Activated naive CD4-positive, alpha-beta T cell (primary cell): ENCODE results near the gene UGT3A2.

ENCODE experiments used
- DNase-seq, 4 experiments: peaks; one replicate each; lab custom pipeline; 2025; lab: John Stamatoyannopoulos, UW

UGT3A2 gene, protein sequence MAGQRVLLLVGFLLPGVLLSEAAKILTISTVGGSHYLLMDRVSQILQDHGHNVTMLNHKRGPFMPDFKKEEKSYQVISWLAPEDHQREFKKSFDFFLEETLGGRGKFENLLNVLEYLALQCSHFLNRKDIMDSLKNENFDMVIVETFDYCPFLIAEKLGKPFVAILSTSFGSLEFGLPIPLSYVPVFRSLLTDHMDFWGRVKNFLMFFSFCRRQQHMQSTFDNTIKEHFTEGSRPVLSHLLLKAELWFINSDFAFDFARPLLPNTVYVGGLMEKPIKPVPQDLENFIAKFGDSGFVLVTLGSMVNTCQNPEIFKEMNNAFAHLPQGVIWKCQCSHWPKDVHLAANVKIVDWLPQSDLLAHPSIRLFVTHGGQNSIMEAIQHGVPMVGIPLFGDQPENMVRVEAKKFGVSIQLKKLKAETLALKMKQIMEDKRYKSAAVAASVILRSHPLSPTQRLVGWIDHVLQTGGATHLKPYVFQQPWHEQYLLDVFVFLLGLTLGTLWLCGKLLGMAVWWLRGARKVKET

GRCh38 chr5:36066540-36067210 lies at the start of gene UGT3A2:
UGT3A2 (minus strand) TSS chr5:36066882; CDS start chr5:36066789, 93 bp downstream.
- no peak for DNase-seq

DNA sequence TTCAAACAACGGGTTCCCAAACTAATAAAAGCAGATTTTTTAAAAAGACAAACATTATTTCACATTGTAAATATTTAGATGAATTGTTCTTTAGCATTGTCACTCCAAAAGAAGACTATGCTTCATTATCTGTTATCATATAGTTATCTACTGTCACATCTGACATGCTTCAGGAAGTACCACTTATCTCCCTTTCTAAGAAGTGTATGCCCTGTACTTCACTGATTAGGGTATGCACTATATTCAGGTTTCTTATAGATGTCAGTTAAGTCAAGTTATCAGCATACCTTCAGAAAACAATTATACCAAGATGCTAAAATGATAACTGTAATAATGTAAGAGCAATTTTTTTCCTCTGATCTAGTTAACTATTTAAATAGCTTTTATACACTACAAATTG lies 44.6 kb upstream of the UGT3A2 start:
- DNase-seq: no peak

DNA sequence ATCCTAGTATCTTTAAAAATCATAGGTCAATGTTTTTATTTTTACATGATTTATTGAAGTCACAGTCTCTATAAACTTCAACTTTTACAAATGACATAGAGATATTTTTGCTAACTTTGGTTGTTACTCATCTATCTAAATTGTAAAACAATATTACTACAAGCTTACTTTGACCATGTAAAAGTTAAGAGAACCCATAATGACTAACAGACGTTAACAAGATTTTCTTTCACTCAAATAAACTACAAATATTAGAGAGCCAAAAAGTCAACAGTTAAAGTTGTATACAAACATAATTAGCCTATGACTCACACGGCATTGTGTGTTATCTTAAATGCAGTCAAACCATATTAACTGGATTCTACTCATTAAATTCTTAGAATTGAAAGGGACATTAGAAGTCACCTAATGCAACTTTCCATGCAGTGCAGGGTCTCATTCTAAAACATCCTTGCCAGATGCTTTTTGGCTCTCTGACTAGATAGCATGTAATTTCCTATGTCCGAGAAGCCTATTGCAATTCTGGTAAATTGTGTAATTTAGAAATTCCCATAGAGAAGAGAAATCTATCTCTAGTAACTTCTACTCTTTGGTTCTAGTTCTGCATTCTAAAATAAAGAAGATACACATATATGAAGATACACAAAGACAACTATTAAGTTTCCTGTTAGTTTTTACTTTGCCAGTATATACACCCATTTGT lies 42.2 kb upstream of the UGT3A2 start:
- DNase-seq: no peak

- no peak for DNase-seq
Observed at GRCh38 chr5:36105819-36106218, 39.1 kb upstream of the UGT3A2 start.

GRCh38 chr5:36099748-36100147 lies 33.1 kb upstream of the UGT3A2 start:
- DNase-seq: no peak

DNA sequence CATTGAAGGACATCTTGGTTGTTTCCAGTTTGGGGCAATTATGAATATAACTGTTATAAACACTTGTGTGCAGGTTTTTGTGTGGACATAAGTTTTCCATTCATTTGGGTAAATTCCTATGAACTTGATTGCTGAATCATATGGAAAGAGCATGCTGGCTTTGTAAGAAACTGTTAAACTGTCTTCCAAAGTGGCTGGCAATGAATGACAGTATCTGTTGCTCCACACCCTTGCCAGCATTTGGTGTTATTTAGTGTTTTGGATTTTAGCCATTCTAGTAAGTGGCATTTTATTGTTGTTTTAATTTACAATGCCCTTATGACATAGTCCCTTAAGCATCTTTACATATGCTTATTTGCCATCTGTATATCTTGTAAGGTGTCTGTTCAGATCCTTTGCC lies 29.8 kb upstream of the UGT3A2 start:
- DNase-seq: no peak

DNA sequence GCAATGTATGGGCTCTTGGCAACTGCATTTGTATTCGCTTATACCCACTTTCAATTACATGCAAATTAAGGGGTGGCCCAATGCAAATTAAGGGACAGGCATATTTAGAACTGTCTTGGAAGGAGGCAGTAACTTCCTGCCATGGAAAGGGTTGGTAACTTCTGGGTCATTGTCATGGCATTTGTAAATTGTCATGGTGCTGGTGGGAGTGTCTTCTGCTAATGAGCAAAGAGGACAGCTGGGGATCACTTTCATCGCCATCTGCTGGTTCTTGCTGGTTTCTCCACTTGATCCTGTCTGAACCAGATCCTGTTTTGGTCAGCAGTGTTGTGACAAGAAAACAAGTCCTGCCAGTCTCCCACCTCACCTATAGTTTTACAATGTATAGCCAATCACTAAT lies 23.3 kb upstream of the UGT3A2 start:
- DNase-seq: no peak

- DNase-seq: no peak
Observed at GRCh38 chr5:36079200-36079781, 12.6 kb upstream of the UGT3A2 start.

- DNase-seq: no peak
Observed at GRCh38 chr5:36078430-36078829, 11.7 kb upstream of the UGT3A2 start.

DNA sequence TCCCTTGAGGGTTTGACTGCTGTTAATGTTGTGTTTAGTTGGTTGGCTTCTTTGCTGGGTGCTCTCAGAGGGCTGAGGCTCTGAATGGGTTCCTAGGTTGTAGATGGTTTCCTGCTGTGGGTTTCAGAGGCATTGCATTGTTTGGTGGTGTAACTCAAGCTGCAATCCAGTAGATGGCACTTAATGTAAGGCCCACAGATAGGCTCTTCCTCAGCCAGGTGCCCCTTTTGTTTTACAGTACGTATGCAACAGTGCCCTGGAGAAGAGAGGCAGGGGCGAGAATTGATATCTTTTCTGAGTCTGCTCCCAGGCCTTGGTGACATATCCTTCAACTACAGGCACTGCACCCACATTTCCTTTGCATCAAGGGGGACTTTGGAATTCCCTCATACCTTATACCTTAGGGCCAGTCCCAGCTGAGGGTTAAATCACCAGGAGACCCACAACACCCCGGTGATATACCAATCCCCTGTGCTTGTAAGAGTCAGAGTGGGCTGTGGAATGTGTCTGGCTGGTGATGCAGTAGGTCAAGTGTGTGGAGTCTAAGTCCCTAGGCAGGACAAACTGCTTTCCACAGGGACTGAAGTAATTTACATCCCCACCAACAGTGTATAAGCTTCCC lies 7.0 kb upstream of the UGT3A2 start:
- DNase-seq: no peak

DNA sequence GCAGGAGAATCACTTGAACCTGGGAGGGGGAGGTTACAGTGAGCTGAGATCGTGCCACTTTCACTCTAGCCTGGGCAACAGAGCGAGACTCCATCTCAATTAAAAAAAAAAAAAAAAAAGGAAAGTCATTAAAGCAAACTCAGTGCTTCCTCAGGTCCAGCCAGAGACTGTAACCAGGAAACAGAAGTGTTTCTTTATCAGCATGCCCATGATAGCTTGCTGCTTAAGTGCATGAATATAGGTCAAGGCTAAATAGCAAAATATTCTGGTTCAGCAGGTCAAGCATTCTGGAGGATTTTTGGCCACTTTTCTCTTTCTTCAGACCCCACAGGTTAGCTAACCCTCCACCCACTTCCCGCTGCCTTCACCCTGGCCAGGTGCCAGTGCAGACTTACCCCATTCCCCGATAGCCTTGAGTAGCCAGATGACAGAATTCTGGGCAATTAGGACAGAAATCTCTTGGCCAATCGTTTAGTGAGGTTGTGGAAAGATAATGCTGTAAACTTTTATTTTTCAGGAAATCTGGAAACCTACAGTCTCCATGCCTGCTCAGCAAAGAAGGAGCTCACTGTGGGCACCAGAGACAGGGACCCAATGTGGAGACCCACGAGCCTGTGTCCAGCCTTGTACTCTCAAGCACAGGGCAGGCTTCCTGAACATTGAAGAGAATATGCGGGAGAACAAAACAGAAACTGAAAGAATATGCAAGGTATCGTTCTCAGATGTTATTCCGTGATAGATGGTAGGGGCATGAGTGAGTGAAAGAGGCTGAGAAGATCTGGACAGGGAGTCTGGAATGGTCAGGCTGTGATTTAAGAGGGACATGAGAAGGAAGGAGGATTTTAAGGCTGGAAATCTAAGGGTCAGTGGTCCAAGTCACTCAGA lies 4.2 kb upstream of the UGT3A2 start:
- DNase-seq: no peak

DNA sequence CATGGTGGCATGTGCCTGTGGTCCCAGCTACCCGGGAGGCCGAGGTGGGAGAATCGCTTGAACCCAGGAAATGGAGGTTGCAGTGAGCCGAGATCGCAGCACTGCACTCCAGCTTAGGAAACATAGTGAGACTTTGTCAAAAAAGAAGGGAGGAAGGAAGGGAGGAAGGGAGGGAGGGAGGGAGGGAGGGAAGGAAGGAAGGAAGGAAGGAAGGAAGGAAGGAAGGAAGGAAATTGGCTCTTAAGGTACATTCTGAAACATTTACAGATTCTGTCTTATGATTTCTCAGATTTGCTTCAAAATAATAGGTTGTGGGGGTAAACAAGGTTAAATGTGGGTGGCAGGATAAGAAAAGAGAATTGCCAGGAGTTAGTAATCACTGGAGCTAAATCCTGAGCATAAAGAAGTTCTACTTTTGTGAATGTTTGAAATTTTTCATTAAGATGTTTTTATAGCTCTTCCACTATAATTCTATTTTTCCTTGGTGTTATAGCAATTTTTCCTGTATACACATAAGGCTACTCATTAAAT lies 2.1 kb upstream of the UGT3A2 start:
- no peak for DNase-seq

- no peak for DNase-seq
Observed at GRCh38 chr5:36066001-36066539, 612 bp downstream of the UGT3A2 start.

- no peak for DNase-seq
Observed at GRCh38 chr5:36060420-36060887, 6.2 kb downstream of the UGT3A2 start.

DNA sequence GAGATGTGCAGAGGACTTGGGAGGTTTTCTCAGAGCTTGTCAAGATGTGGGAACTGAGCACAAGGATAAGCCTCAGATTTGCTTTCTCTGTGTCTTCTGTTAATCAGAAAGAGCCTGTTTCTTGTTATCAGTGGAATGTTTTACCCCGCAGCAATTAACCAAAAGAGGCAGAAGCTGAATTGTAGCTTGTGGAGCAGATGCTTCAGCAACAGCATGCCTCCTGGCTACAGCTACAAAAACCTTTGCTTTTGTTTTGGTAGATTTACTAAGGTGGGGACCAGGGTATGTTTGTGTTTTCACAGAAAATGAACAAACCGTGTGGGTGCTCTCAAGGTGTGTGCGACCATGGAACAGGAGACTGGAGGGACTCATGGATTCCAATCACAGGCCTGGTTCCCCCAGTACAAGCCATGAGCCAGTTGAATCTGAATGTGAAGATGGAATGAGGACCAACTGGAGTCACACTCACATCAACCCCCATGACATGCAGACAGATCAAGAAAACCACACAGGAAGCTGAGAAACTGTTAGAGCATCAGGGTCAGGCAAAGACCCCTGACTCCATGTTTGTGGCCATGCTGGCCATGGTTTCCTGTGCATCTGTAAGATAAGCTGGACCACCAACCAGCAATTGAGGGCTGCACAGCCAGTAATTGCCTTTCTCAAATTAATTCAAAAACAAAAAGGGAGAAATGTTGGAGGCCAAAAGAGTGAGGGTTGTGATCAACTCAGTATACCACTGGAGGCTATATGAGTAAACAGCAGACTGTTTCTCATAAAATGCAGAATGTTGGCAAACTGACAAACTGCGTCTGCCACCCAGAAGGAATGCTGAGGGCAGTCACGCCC lies 6.9 kb downstream of the UGT3A2 start:
- no peak for DNase-seq

GRCh38 chr5:36058776-36059175 lies 7.9 kb downstream of the UGT3A2 start:
- DNase-seq: no peak

DNA sequence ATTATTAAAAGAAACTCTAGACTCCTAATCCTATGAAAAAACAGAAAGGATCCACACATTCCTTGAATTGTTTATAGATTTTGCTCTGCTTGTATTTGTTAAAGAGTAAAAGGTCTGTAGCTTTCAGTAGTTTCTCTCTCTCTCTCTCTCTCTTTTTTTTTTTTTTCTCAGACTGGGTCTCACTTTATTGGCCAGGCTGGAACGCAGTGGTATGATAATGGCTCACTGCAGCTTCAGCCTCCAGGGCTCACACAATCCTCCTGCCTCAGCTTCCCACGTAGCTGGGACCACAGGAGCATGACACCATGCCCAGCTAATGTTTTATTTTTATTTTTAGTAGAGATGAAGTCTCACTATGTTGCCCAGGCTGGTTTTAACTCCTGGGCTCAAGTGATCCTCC lies 9.3 kb downstream of the UGT3A2 start:
- DNase-seq: no peak

DNA sequence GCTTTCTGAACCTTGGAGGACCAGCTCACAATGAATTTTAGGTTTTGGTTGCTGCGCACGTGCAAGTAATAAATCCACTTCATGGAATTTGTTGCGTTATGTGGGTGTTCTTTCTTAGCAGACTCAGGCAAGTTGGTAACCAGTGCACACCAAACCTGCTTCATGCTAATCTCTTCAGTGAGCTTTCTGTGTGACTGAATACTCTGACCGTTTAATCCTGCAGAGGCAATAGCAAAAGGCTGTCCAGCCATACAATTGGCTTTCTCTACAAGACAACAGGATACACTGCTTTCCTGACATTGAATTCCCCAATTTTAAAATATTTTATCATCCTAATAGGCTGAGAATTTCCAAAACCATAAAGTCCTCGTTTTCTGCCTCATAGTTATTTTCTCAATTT lies 10.3 kb downstream of the UGT3A2 start:
- DNase-seq: no peak

DNA sequence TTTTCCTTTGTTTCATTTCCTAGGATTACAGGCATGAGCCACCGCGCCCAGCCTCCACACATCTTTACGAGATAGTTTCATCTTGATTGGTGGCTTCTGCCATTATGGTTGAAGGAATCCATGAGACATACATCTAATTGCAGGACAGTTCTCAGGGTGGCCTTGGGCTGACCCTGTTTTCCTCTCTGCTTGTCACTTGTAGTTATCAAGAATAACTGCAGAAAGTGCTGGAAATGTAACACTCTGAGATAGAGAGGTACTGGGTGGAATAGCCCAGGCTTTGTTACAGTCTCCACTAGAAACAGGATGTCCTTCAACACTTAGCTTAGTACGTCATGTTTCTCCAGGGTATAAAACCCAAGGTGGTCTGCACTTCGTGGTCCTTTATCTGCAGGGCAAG lies 10.7 kb downstream of the UGT3A2 start:
- DNase-seq: no peak
